Measurements from ENCODE around the gene SPOCK1. TPM values are rescaled to one million over a fixed set of nuclear protein-coding genes. Genes with fewer than 3 reads are reported as not detected.

SPOCK1 gene
- total and polyA plus RNA-seq, 3 donors from 2014 or later, result 63.8 to 111 (median 101) TPM

GRCh38 chr5:137035480-137035878, 463.6 kb downstream of the SPOCK1 start:
- H3K27ac ChIP-seq, result no peak overlapping the region

GRCh38 chr5:137034764-137035479, 464.2 kb downstream of the SPOCK1 start:
- intact Hi-C loops (cut with DNase I; ENCODE audit: low total_unique reads), result no loop called here
- Histone ChIP-seq H3K4me1 (no peaks in the 10 kb centered on the region), H3K4me3 (no peak overlapping the region), H3K27ac (no peak overlapping the region), H3K27me3 (no peaks in the 10 kb centered on the region), H3K9me3 (no peaks in the 10 kb centered on the region), H3K36me3 (ENCODE audit: low read depth, missing control alignments) (no peaks in the 10 kb centered on the region)
- DNase-seq, result no peak
- no peak for TF ChIP-seq POLR2A (IDR thresholded peaks at IDR 0.05)
- no peak for TF ChIP-seq CTCF (IDR thresholded peaks at IDR 0.05)
- WGBS, 2 donors, result 93 to 96% methylated on average over 10 of the region's 10 CpGs

More at GRCh38 chr5:137035480-137035878, 463.6 kb downstream of the SPOCK1 start:
- H3K27me3 ChIP-seq, result no peaks in the 10 kb centered on the region
- no peaks in the 10 kb centered on the region for H3K36me3 ChIP-seq (ENCODE audit: low read depth, missing control alignments)
- 85 to 100% methylated on average over 1 of the region's 1 CpG for WGBS, 2 donors
- H3K4me3 ChIP-seq, result no peak overlapping the region
- TF ChIP-seq POLR2A (IDR thresholded peaks at IDR 0.05), result no peak
- no peak for TF ChIP-seq CTCF (IDR thresholded peaks at IDR 0.05)
- intact Hi-C loops (cut with DNase I; ENCODE audit: low total_unique reads), result no loop called here
- no peaks in the 10 kb centered on the region for H3K9me3 ChIP-seq
- DNase-seq, result no peak
- H3K4me1 ChIP-seq, result no peaks in the 10 kb centered on the region

- H3K36me3 ChIP-seq (ENCODE audit: low read depth, missing control alignments), result no peaks in the 10 kb centered on the region
- no peak overlapping the region for H3K27ac ChIP-seq
- no peaks in the 10 kb centered on the region for H3K27me3 ChIP-seq
- 98% methylated on average over 4 of the region's 4 CpGs; no CpG with 5 or more reads in 1 of the 2 donors for WGBS, 2 donors
- no peaks in the 10 kb centered on the region for H3K4me1 ChIP-seq
- H3K9me3 ChIP-seq, result no peaks in the 10 kb centered on the region
- no peak for DNase-seq
- TF ChIP-seq POLR2A (IDR thresholded peaks at IDR 0.05) (no peak), CTCF (IDR thresholded peaks at IDR 0.05) (no peak)
- no peak overlapping the region for H3K4me3 ChIP-seq
- intact Hi-C loops (cut with DNase I; ENCODE audit: low total_unique reads), result no loop called here
Measured at GRCh38 chr5:137034213-137034612, 464.9 kb downstream of the SPOCK1 start.

GRCh38 chr5:137032929-137033328, 466.2 kb downstream of the SPOCK1 start:
- Histone ChIP-seq H3K9me3 (no peaks in the 10 kb centered on the region), H3K36me3 (ENCODE audit: low read depth, missing control alignments) (no peaks in the 10 kb centered on the region), H3K4me1 (no peaks in the 10 kb centered on the region), H3K27me3 (no peaks in the 10 kb centered on the region), H3K4me3 (no peak overlapping the region), H3K27ac (no peak overlapping the region)
- WGBS, 2 donors, result 71 to 76% methylated on average over 8 of the region's 8 CpGs
- intact Hi-C loops (cut with DNase I; ENCODE audit: low total_unique reads), result no loop called here
- no peak for DNase-seq
- TF ChIP-seq CTCF (IDR thresholded peaks at IDR 0.05), result no peak
- TF ChIP-seq POLR2A (IDR thresholded peaks at IDR 0.05), result no peak

GRCh38 chr5:137027758-137028157, 471.4 kb downstream of the SPOCK1 start:
- no peak overlapping the region for H3K27ac ChIP-seq
- intact Hi-C loops (cut with DNase I; ENCODE audit: low total_unique reads), result no loop called here
- DNase-seq, result no peak
- no peaks in the 10 kb centered on the region for H3K27me3 ChIP-seq
- H3K4me1 ChIP-seq, result no peaks in the 10 kb centered on the region
- no peaks in the 10 kb centered on the region for H3K36me3 ChIP-seq (ENCODE audit: low read depth, missing control alignments)
- TF ChIP-seq CTCF (IDR thresholded peaks at IDR 0.05) (no peak), POLR2A (IDR thresholded peaks at IDR 0.05) (no peak)
- no peak overlapping the region for H3K4me3 ChIP-seq
- H3K9me3 ChIP-seq, result no peaks in the 10 kb centered on the region
- 71 to 83% methylated on average over 1 of the region's 1 CpG for WGBS, 2 donors
